NB4 (cell line): ENCODE results near the gene NKX2-3.

Experiments used
- CTCF ChIP-seq: IDR thresholded peaks from one replicate; pipeline ENCODE4 v1.5.1; 2012; ENCODE audit warnings: low read depth, low read length
- MYC ChIP-seq: IDR thresholded peaks from 2 replicates; pipeline ENCODE4 v1.6.1; 2011; ENCODE audit warnings: low read depth, low read length
- POLR2A ChIP-seq: IDR thresholded peaks from 2 replicates; pipeline ENCODE4 v1.6.1; 2011; ENCODE audit warnings: mild to moderate bottlenecking; ENCODE audit not compliant: insufficient read length; ENCODE audit errors: extremely low read depth
- TF ChIP-seq, protein P1 (sequence below): IDR thresholded peaks from 2 replicates; pipeline ENCODE4 v1.6.1; 2011; ENCODE audit warnings: low read depth, low read length

DNA sequence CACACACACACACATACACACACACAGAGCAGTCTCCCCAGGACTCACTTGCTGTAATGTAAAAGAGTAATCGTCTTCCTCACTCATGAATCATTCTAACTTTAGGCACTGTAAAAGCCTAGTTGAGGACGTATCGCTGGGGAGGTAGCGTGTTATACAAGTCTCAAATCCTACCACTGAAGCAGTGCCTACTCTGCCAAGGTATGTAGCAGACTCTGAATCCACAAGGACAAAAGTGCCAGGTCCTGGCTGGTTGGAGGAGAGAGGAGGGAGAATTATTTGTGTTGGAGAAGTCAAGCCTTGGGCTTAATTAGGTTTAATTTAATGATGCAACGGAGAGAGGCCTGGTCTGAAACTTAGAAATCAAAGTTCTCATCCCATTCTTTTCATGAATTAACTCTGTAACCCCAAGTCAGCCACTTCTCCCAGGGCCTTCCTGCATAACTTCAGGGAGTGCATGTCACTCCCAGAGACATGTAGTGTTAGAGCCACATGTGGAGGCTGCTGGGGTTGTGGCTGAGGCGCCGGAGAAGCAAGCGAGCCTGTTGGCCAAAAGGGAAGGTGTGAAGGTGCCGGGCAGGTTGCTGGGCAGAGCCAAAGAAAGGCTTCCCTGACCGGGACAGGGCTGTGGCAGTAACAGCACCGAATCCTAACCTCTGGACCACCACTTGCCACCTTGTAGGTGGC is 36.7 kb downstream of the NKX2-3 start:
- no peak for TF ChIP-seq POLR2A
- no peak for TF ChIP-seq CTCF
- TF ChIP-seq, protein P1, sequence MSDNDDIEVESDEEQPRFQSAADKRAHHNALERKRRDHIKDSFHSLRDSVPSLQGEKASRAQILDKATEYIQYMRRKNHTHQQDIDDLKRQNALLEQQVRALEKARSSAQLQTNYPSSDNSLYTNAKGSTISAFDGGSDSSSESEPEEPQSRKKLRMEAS, result no peak
- no peak for TF ChIP-seq MYC
